GM21528 (cell line): Measurements from ENCODE around the gene MAD1L1.
A peak's percentile ranks its signal among the peaks of the same experiment; 100 is the strongest.
"Not testable (repeated sequence)": the region's sequence is repeated elsewhere in the genome, so short reads cannot be mapped to it uniquely, and the experiment has no call there.

ENCODE experiments used
- ATAC-seq: cut with Tn5 transposase; IDR thresholded peaks from one replicate; pipeline ENCODE4 v1.9.1; 2021; ENCODE audit warnings: mild to moderate bottlenecking, moderate library complexity; ENCODE audit not compliant: unreplicated experiment, low FRiP score

Gene MAD1L1

GRCh38 chr7:2232766-2233520, at the start of gene MAD1L1:
Gene MAD1L1 (minus strand): TSS chr7:2232945. CDS start chr7:2230133, 2,812 bp downstream.
- ATAC-seq = peak; percentile 68

GRCh38 chr7:2282185-2282751, 49.5 kb upstream of the MAD1L1 start:
- no peak for ATAC-seq

GRCh38 chr7:2281541-2281940, 48.8 kb upstream of the MAD1L1 start:
- no peak for ATAC-seq

- no peak for ATAC-seq
These were observed 47.7 kb upstream of the MAD1L1 start for GRCh38 chr7:2280424-2280823.

- no peak for ATAC-seq
These were observed 47.2 kb upstream of the MAD1L1 start for GRCh38 chr7:2279896-2280295.

- ATAC-seq = no peak
These were observed 45.3 kb upstream of the MAD1L1 start for GRCh38 chr7:2278026-2278425.

- ATAC-seq = no peak
These were observed 43.4 kb upstream of the MAD1L1 start for GRCh38 chr7:2276107-2276506.

- ATAC-seq = no peak
These were observed 42.4 kb upstream of the MAD1L1 start for GRCh38 chr7:2275101-2275500.

- no peak for ATAC-seq
These were observed 41.9 kb upstream of the MAD1L1 start for GRCh38 chr7:2274666-2275065.

GRCh38 chr7:2273866-2274265, 41.1 kb upstream of the MAD1L1 start:
- no peak for ATAC-seq

- no peak for ATAC-seq
These were observed 39.3 kb upstream of the MAD1L1 start for GRCh38 chr7:2272031-2272430.

- no peak for ATAC-seq
These were observed 38.7 kb upstream of the MAD1L1 start for GRCh38 chr7:2271273-2272026.

- ATAC-seq = no peak
These were observed 37.8 kb upstream of the MAD1L1 start for GRCh38 chr7:2270495-2270894.

GRCh38 chr7:2269991-2270460, 37.3 kb upstream of the MAD1L1 start:
- no peak for ATAC-seq

- ATAC-seq = not testable (repeated sequence)
These were observed 36.6 kb upstream of the MAD1L1 start for GRCh38 chr7:2269089-2269990.

GRCh38 chr7:2266911-2267310, 34.2 kb upstream of the MAD1L1 start:
- no peak for ATAC-seq

- no peak for ATAC-seq
These were observed 31.4 kb upstream of the MAD1L1 start for GRCh38 chr7:2264158-2264557.

- no peak for ATAC-seq
These were observed 30.4 kb upstream of the MAD1L1 start for GRCh38 chr7:2263176-2263575.

- peak; percentile 45 for ATAC-seq
These were observed 28.9 kb upstream of the MAD1L1 start for GRCh38 chr7:2261611-2262010.

GRCh38 chr7:2260820-2261219, 28.1 kb upstream of the MAD1L1 start:
- no peak for ATAC-seq
